Measurements from ENCODE around the gene ARHGEF28. TPM values are rescaled to one million over a fixed set of nuclear protein-coding genes. Genes with fewer than 3 reads are reported as not detected.

Gene ARHGEF28
- polyA plus RNA-seq, 1 donor = 3.0 TPM

GRCh38 chr5:73823508-73823925 is 197.5 kb downstream of the ARHGEF28 start:
- DNase-seq = no peak

GRCh38 chr5:73825199-73825598 is 199.2 kb downstream of the ARHGEF28 start:
- no peak for DNase-seq

- DNase-seq = no peak
These were observed 199.7 kb downstream of the ARHGEF28 start for GRCh38 chr5:73825736-73826135.

- DNase-seq = no peak
These were observed 200.5 kb downstream of the ARHGEF28 start for GRCh38 chr5:73826301-73827105.

GRCh38 chr5:73827106-73827450 is 201.1 kb downstream of the ARHGEF28 start:
- DNase-seq = no peak

GRCh38 chr5:73828465-73828864 is 202.5 kb downstream of the ARHGEF28 start:
- DNase-seq = no peak

- DNase-seq = no peak
These were observed 204.7 kb downstream of the ARHGEF28 start for GRCh38 chr5:73830646-73831045.

GRCh38 chr5:73831066-73831465 is 205.1 kb downstream of the ARHGEF28 start:
- DNase-seq = no peak

GRCh38 chr5:73834693-73835092 is 208.7 kb downstream of the ARHGEF28 start:
- no peak for DNase-seq

- no peak for DNase-seq
These were observed 209.7 kb downstream of the ARHGEF28 start for GRCh38 chr5:73835726-73836125.

- no peak for DNase-seq
These were observed 210.6 kb downstream of the ARHGEF28 start for GRCh38 chr5:73836607-73837006.

- no peak for DNase-seq
These were observed 212.9 kb downstream of the ARHGEF28 start for GRCh38 chr5:73838901-73839300.

GRCh38 chr5:73841641-73842040 is 215.6 kb downstream of the ARHGEF28 start:
- no peak for DNase-seq

GRCh38 chr5:73844165-73844564 is 218.2 kb downstream of the ARHGEF28 start:
- no peak for DNase-seq

GRCh38 chr5:73851471-73852181 is 225.6 kb downstream of the ARHGEF28 start:
- no peak for DNase-seq

GRCh38 chr5:73853091-73853490 is 227.1 kb downstream of the ARHGEF28 start:
- DNase-seq = no peak

- DNase-seq = no peak
These were observed 231.0 kb downstream of the ARHGEF28 start for GRCh38 chr5:73856997-73857396.

GRCh38 chr5:73857446-73857845 is 231.4 kb downstream of the ARHGEF28 start:
- DNase-seq = no peak

GRCh38 chr5:73858054-73858453 is 232.1 kb downstream of the ARHGEF28 start:
- no peak for DNase-seq

GRCh38 chr5:73858776-73859175 is 232.8 kb downstream of the ARHGEF28 start:
- no peak for DNase-seq

- DNase-seq = no peak
These were observed 233.7 kb downstream of the ARHGEF28 start for GRCh38 chr5:73859696-73860095.

- DNase-seq = no peak
These were observed 235.5 kb downstream of the ARHGEF28 start for GRCh38 chr5:73861313-73861988.

GRCh38 chr5:73862796-73863195 is 236.8 kb downstream of the ARHGEF28 start:
- no peak for DNase-seq

- no peak for DNase-seq
These were observed 237.9 kb downstream of the ARHGEF28 start for GRCh38 chr5:73863876-73864275.
